HepG2 (cell line): ENCODE measurements around the gene BACE1-AS. TPM values are rescaled to one million over a fixed set of nuclear protein-coding genes. Genes with fewer than 3 reads are reported as not detected.

Experiments
- ATAC-seq: fragments of 200-7000 bp; cut with Tn5 transposase; 3 replicates; pipeline ENCODE4 v1.9.1; 2020; ENCODE audit warnings: mild to moderate bottlenecking, moderate library complexity
- BruUV-seq: library from RNA; stranded (reverse); fragments of 400-500 nt; replicated peaks from 2 replicates; lab custom pipeline; 2021; lab: Mats Ljungman, UMichigan
- CTCF ChIA-PET: fragments of 300-600 bp; formaldehyde crosslinking; extraction: SDS; loops from one replicate; lab custom pipeline; 2021; ENCODE audit warnings: low total read pairs, inconsistent platforms, low intra/inter-chr PET ratio; lab: Yijun Ruan, JAX
- POLR2A ChIA-PET: fragments of 350-600 bp; sonication (Branson Sonifier 250); formaldehyde crosslinking; loops from one replicate; lab custom pipeline; 2020; ENCODE audit warnings: antibody characterized with exemption, inconsistent platforms; lab: Yijun Ruan, JAX
- DNase-seq: peaks from one replicate; pipeline ENCODE4 v3.0.0-alpha.2; 2015; ENCODE audit warnings: low spot score
- FAIRE-seq: peaks from 3 replicates; lab custom pipeline; 2011; peaks lifted over from hg19 to GRCh38; lab: Jason Lieb, UNC
- H2AFZ ChIP-seq: one replicate; pipeline ENCODE4 v1.6.1; 2011; ENCODE audit warnings: low read length, inconsistent platforms
- H3K27ac ChIP-seq: fragments of 300-600 bp; 3 replicates; pipeline ENCODE4 v1.8.0; 2011; ENCODE audit warnings: mixed run types, mild to moderate bottlenecking, mixed read lengths, low read length, inconsistent platforms; ENCODE audit not compliant: insufficient read depth; ENCODE audit errors: extremely low read length
- H3K27me3 ChIP-seq, 2 experiments: fragments of 200-600 bp in 1 of 2; 2 replicates in 1 of 2; 3 replicates in 1 of 2; pipeline versions ENCODE4 v1.6.0 to v1.8.0; 2011; ENCODE audit warnings: low read length in 2 of 2, mild to moderate bottlenecking in 2 of 2, moderate library complexity in 2 of 2, inconsistent platforms in 1 of 2; ENCODE audit not compliant: insufficient read depth in 2 of 2, control insufficient read depth in 1 of 2
- H3K36me3 ChIP-seq, 2 experiments: fragments of 200-600 bp in 1 of 2; replicated peaks in 1 of 2; 2 replicates in 1 of 2; 3 replicates in 1 of 2; pipeline versions ENCODE4 v1.5.1 to v1.8.0; 2011; ENCODE audit warnings: low read length in 2 of 2, inconsistent platforms in 1 of 2; ENCODE audit not compliant: insufficient read depth in 2 of 2, control insufficient read depth in 1 of 2
- H3K4me1 ChIP-seq: 2 replicates; pipeline ENCODE4 v1.5.1; 2012; ENCODE audit warnings: low read length, inconsistent platforms; ENCODE audit not compliant: insufficient read depth
- H3K4me2 ChIP-seq: 2 replicates; pipeline ENCODE4 v1.6.0; 2011; ENCODE audit warnings: low read depth, low read length, inconsistent platforms
- H3K4me3 ChIP-seq, 3 experiments: fragments of 200-600 bp in 1 of 3; sonication (generic), shearing (Covaris generic) in 1 of 3; replicated peaks in 1 of 3; 2 replicates each; pipeline ENCODE4 v1.5.1; 2011 to 2016; ENCODE audit warnings: low read length in 3 of 3, inconsistent platforms in 2 of 3, low read depth in 2 of 3, mild to moderate bottlenecking in 2 of 3, control low read depth in 1 of 3, mixed read lengths in 1 of 3; ENCODE audit not compliant: insufficient read depth in 1 of 3
- H3K79me2 ChIP-seq: one replicate; pipeline ENCODE4 v1.6.1; 2011; ENCODE audit warnings: low read length, inconsistent platforms; ENCODE audit not compliant: insufficient read depth
- H3K9ac ChIP-seq: 2 replicates; pipeline ENCODE4 v1.6.0; 2011; ENCODE audit warnings: mild to moderate bottlenecking, low read depth, low read length, inconsistent platforms; ENCODE audit not compliant: insufficient read depth
- H3K9me3 ChIP-seq: 2 replicates; pipeline ENCODE4 v1.5.1; 2012; ENCODE audit warnings: mild to moderate bottlenecking, low read length
- H4K20me1 ChIP-seq: 2 replicates; pipeline ENCODE4 v1.6.0; 2011; ENCODE audit warnings: inconsistent platforms, mild to moderate bottlenecking, low read length, moderate library complexity; ENCODE audit not compliant: insufficient read depth
- ARNT ChIP-seq: fragments of 450-650 bp; IDR thresholded peaks from 2 replicates; pipeline ENCODE4 v1.6.1; 2017
- HNF1B ChIP-seq: sonication (generic); formaldehyde crosslinking; IDR thresholded peaks from 2 replicates; pipeline ENCODE4 v1.5.1; 2020; ENCODE audit warnings: mild to moderate bottlenecking, moderate library complexity, missing genetic modification reagents
- KLF13 ChIP-seq: sonication (generic); formaldehyde crosslinking; IDR thresholded peaks from 2 replicates; pipeline ENCODE4 v1.4.0; 2020; ENCODE audit warnings: mild to moderate bottlenecking, missing genetic modification reagents
- NFIC ChIP-seq: IDR thresholded peaks from 2 replicates; pipeline ENCODE4 v1.6.1; 2012; ENCODE audit warnings: mild to moderate bottlenecking, low read length, inconsistent platforms
- REXO4 ChIP-seq: sonication (generic); formaldehyde crosslinking; IDR thresholded peaks from 2 replicates; pipeline ENCODE4 v1.8.0; 2022; ENCODE audit warnings: missing genetic modification reagents, mild to moderate bottlenecking, borderline replicate concordance
- STAG1 ChIP-seq: sonication (generic); formaldehyde crosslinking; IDR thresholded peaks from 2 replicates; pipeline ENCODE4 v1.4.0; 2020; ENCODE audit warnings: missing genetic modification reagents
- ZFP36L2 ChIP-seq: sonication (generic); formaldehyde crosslinking; IDR thresholded peaks from 2 replicates; pipeline ENCODE4 v1.4.0; 2020; ENCODE audit warnings: missing genetic modification reagents
- ZMYM4 ChIP-seq: sonication (generic); formaldehyde crosslinking; IDR thresholded peaks from 2 replicates; pipeline ENCODE4 v1.8.1; 2023; ENCODE audit warnings: mild to moderate bottlenecking, missing genetic modification reagents
- ZNF205 ChIP-seq: IDR thresholded peaks from 2 replicates; pipeline ENCODE4 v1.6.1; 2018; ENCODE audit warnings: missing biosample characterization, missing genetic modification reagents
- ZNF3 ChIP-seq: IDR thresholded peaks from 2 replicates; pipeline ENCODE4 v1.7.0; 2017; ENCODE audit warnings: inconsistent platforms
- ZNF546 ChIP-seq: sonication (generic); formaldehyde crosslinking; conservative IDR thresholded peaks from 2 replicates; pipeline ENCODE4 v1.8.1; 2023; ENCODE audit warnings: mild to moderate bottlenecking, missing genetic modification reagents
- ZNF792 ChIP-seq: IDR thresholded peaks from 2 replicates; pipeline ENCODE4 v1.6.1; 2016
- WGBS: methylation state at CpG from one replicate; pipeline ENCODE4 v1.1.6; 2017; ENCODE audit warnings: low lambda C conversion rate; 5-methylcytosine and 5-hydroxymethylcytosine counted together
- in situ Hi-C: cut with HindIII; loops from 2 replicates; pipeline ENCODE4 v1.10.0; 2017; ENCODE audit warnings: low pct_unique_long_range_greater_than_20kb; ENCODE audit not compliant: extremely low pct_ligation_motif_present
- intact Hi-C: fragments of 100-400 bp; cut with micrococcal nuclease; formaldehyde crosslinking; loops from one replicate; pipeline ENCODE4 v1.10.0; 2022; ENCODE audit not compliant: unreplicated experiment
- polyA plus RNA-seq, 8 experiments: library from polyadenylated mRNA; depleted of rRNA in 3 of 8; stranded (reverse) in 7 of 8; unstranded in 1 of 8; fragments of >200 nt; fragmentation: Illumina TruSeq in 4 of 8; extraction: Trizol in 4 of 8; gene quantifications; 2 replicates each; pipeline versions ENCODE4 v1.2.1 to v1.2.3, GENCODE V29; 2011 to 2016; ENCODE audit warnings: low read depth in 4 of 8, missing spikeins in 1 of 8, mixed read lengths in 1 of 8; ENCODE audit not compliant: insufficient read depth in 1 of 8
- total RNA-seq, 5 experiments: library from RNA; depleted of rRNA; stranded (reverse); fragments of >200 nt; fragmentation: Illumina TruSeq; extraction: Trizol; gene quantifications; 2 replicates each; pipeline ENCODE4 v1.2.3, GENCODE V29; 2016; ENCODE audit warnings: low read depth in 1 of 5
- TF ChIP-seq, protein P1 (sequence below): IDR thresholded peaks from 2 replicates; pipeline ENCODE4 v1.6.1; 2016; ENCODE audit warnings: control low read depth
- TF ChIP-seq, protein P2 (sequence below): sonication (generic); formaldehyde crosslinking; conservative IDR thresholded peaks from 2 replicates; pipeline ENCODE4 v1.8.0; 2022; ENCODE audit warnings: low read depth, missing genetic modification reagents
- TF ChIP-seq, protein P3 (sequence below): sonication (generic); formaldehyde crosslinking; IDR thresholded peaks from 2 replicates; pipeline ENCODE4 v1.4.0; 2020; ENCODE audit warnings: missing genetic modification reagents

The BACE1-AS gene
- total and polyA plus RNA-seq, 2 of the 13 experiments (the other 11 are each of a cell fraction or from before 2014, with no cell fraction given), result 2.0 to 3.9 TPM

DNA sequence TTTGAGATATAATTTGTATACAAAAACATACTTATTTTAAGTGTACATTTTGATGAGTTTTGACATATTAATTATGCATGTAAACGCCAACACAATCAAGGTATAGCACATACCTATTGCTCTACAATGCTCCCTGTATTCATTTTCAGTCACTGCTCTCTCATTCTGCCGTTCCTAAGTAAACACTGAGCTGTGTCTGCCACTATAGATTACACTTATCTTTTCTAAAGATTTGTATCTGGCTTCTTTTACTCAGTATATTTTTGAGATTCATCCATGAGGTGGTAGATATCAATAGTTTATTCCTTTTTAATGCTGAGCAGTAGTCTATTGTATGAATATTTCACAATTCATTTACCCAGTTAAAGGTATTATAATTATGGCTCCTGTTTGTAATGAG lies 25.4 kb upstream of the BACE1-AS start:
- in situ Hi-C loops, result no loop called here
- Histone ChIP-seq H3K27ac (no peak overlapping the region), H3K27me3 (no peaks in the 10 kb centered on the region), H3K4me2 (no peak overlapping the region), H3K79me2 (no peaks in the 10 kb centered on the region), H3K36me3 (peaks cover 0 to 3% of the 10 kb centered on the region in 2 experiments; a peak in 1 of 5 replicates), H2AFZ (no peak overlapping the region), H3K4me3 (no peak overlapping the region), H3K4me1 (peaks cover 3% of the 10 kb centered on the region), H4K20me1 (no peaks in the 10 kb centered on the region), H3K9me3 (no peaks in the 10 kb centered on the region), H3K9ac (no peak overlapping the region)
- no TSS peak for BruUV-seq
- no peak for DNase-seq
- ChIA-PET CTCF (no interaction called here), POLR2A (no interaction called here)
- WGBS, result 69% methylated on average over 2 of the region's 2 CpGs
- no peak for TF ChIP-seq ZNF792
- TF ChIP-seq HNF1B (CRISPR knock-in tag), result no peak
- TF ChIP-seq ZMYM4 (CRISPR knock-in tag), result no peak
- TF ChIP-seq KLF13, result no peak
- TF ChIP-seq STAG1 (CRISPR knock-in tag), result no peak
- no peak for TF ChIP-seq ARNT
- TF ChIP-seq ZFP36L2 (CRISPR knock-in tag), result no peak
- ATAC-seq, result no peak
- intact Hi-C loops, result loop anchor here (1.0 kb wide), 1 partner anchor 8 kb away; no protein-coding TSS in a partner anchor
- FAIRE-seq, result no peak

- H3K27me3 ChIP-seq, result no peaks in the 10 kb centered on the region
- 93% methylated on average over 2 of the region's 2 CpGs for WGBS
- no peak overlapping the region for H3K4me2 ChIP-seq
- ChIA-PET CTCF (no interaction called here), POLR2A (no interaction called here)
- H2AFZ ChIP-seq, result no peak overlapping the region
- in situ Hi-C loops (no loop called here), intact Hi-C loops (loop anchor here (5.0 kb wide), 1 partner anchor 47 kb away; the partner anchor contains the start of gene BACE1)
- no peaks in the 10 kb centered on the region for H4K20me1 ChIP-seq
- peaks cover 2 to 7% of the 10 kb centered on the region in 2 experiments; a peak in 1 of 5 replicates for H3K36me3 ChIP-seq
- DNase-seq (no peak), ATAC-seq (no peak), FAIRE-seq (no peak)
- H3K9ac ChIP-seq, result no peak overlapping the region
- H3K4me1 ChIP-seq, result peaks cover 16% of the 10 kb centered on the region
- no TSS peak for BruUV-seq
- no peak overlapping the region for H3K4me3 ChIP-seq
- H3K27ac ChIP-seq, result no peak overlapping the region
- no peaks in the 10 kb centered on the region for H3K79me2 ChIP-seq
- no peaks in the 10 kb centered on the region for H3K9me3 ChIP-seq
- TF ChIP-seq, protein P1, sequence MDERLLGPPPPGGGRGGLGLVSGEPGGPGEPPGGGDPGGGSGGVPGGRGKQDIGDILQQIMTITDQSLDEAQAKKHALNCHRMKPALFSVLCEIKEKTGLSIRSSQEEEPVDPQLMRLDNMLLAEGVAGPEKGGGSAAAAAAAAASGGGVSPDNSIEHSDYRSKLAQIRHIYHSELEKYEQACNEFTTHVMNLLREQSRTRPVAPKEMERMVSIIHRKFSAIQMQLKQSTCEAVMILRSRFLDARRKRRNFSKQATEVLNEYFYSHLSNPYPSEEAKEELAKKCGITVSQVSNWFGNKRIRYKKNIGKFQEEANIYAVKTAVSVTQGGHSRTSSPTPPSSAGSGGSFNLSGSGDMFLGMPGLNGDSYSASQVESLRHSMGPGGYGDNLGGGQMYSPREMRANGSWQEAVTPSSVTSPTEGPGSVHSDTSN (CRISPR knock-in tag), result no peak
- TF ChIP-seq, protein P2, sequence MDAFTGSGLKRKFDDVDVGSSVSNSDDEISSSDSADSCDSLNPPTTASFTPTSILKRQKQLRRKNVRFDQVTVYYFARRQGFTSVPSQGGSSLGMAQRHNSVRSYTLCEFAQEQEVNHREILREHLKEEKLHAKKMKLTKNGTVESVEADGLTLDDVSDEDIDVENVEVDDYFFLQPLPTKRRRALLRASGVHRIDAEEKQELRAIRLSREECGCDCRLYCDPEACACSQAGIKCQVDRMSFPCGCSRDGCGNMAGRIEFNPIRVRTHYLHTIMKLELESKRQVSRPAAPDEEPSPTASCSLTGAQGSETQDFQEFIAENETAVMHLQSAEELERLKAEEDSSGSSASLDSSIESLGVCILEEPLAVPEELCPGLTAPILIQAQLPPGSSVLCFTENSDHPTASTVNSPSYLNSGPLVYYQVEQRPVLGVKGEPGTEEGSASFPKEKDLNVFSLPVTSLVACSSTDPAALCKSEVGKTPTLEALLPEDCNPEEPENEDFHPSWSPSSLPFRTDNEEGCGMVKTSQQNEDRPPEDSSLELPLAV (CRISPR knock-in tag), result no peak
- TF ChIP-seq ZNF3 (CRISPR knock-in tag) (no peak), ZMYM4 (CRISPR knock-in tag) (no peak), NFIC (no peak), REXO4 (CRISPR knock-in tag) (no peak), ZNF205 (CRISPR knock-in tag) (no peak), ZNF546 (no peak)
- TF ChIP-seq, protein P3, sequence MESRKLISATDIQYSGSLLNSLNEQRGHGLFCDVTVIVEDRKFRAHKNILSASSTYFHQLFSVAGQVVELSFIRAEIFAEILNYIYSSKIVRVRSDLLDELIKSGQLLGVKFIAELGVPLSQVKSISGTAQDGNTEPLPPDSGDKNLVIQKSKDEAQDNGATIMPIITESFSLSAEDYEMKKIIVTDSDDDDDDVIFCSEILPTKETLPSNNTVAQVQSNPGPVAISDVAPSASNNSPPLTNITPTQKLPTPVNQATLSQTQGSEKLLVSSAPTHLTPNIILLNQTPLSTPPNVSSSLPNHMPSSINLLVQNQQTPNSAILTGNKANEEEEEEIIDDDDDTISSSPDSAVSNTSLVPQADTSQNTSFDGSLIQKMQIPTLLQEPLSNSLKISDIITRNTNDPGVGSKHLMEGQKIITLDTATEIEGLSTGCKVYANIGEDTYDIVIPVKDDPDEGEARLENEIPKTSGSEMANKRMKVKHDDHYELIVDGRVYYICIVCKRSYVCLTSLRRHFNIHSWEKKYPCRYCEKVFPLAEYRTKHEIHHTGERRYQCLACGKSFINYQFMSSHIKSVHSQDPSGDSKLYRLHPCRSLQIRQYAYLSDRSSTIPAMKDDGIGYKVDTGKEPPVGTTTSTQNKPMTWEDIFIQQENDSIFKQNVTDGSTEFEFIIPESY (CRISPR knock-in tag), result no peak
Measured at GRCh38 chr11:117269856-117270255, 21.3 kb upstream of the BACE1-AS start.
